NCI-H1048 (cell line): ENCODE measurements around the gene COL16A1.

Experiments
- DNase-seq: peaks from one replicate; lab custom pipeline; 2025; lab: John Stamatoyannopoulos, UW

Gene COL16A1

DNA sequence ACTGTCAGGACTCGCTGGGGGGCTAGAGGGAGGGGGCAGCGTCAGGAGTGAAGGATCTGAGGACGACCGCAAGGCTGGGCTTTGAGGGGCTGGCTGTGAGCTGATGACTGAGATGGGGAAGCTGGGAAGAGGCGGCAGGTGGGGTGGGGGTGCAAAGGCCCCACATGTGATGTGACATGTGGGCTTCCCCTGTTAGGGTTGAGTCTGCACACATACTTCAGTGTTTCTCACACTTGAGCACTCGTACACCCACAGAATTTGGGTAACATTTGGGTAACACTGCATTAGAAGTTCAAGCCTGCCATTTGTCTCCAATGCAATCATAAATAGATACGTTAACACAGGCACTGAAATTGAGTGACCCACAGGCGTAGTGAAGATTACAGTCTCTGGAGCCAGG, 16.2 kb downstream of the COL16A1 start:
- DNase-seq = no peak

DNA sequence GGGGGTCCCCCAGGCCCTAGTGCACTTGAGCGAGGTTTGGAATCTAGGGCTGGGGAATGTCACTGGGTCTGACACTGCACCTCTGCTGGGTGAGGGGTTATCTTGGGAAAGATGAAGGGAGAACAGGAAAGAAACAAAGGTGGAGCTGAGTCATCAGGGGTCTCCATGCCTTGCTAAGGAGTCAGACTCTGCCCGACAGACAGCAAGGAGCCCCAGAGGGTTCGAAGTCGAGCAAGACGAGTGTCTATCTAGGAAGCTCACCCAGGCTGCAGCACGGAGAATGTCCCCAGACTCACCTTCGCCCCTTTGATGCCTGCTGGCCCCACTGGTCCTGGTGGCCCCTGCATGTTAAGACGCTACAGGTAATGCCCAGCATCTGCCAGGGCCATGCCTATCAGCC, 18.0 kb downstream of the COL16A1 start:
- DNase-seq = no peak

DNA sequence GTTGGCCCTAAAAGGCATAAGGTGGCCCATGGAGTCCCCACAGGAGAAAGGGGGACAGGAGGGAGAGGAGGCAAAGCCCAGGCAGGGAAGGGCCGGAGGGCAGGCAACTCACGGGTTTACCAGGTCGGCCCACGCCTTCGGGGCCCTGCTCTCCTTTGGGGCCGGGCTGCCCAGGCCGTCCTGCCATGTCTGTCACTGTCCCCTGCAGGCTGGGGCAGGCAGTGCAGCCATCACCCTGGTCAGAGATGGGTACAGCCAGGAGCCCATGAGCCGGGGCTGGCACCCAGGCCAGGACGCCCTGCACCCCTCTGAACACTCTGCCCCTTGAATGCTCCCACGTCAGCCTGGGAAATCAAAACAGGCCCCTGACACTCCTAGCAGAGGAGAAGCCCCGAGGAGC, 19.8 kb downstream of the COL16A1 start:
- DNase-seq = no peak

- DNase-seq = no peak
Measured at GRCh38 chr1:31681415-31681814, 22.4 kb downstream of the COL16A1 start.

GRCh38 chr1:31679676-31680230, 24.1 kb downstream of the COL16A1 start:
- no peak for DNase-seq

DNA sequence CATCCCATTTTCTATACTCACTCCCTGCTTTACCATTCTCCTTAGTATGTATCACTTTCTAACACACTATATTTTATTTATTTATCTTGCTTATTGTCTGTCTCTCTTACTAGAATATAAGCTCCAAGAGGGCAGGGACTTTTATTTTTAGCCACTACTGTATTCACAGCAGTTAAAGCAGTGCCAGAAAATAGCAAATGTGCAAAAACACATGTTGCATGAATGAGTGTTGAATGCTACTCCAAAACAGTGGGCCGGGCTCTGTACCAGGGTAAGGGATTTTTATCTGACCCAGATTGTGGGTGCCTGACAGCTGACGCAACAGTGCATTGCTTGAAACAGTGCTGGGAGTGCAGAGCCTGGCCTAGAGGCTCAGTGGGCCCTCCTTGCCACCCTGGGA, 24.7 kb downstream of the COL16A1 start:
- no peak for DNase-seq

DNA sequence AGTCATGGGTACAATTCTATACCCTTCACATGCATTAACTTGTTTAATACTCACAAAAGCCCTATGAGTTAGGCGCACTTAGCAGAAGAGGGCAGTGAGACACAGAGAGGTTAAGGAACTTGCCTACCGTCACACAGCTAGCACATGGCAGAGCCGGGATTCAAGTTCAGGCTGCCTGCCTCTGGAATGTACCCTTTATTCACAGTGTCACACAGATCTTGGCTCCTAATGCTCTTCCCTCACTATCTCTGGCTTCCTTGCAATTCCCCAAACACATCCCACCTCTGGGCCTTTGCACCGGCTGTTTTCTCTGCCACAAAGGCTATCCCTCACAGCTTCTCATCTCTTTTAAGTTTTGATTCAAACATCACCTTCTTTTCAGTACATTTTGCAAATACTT, 25.1 kb downstream of the COL16A1 start:
- DNase-seq = no peak

DNA sequence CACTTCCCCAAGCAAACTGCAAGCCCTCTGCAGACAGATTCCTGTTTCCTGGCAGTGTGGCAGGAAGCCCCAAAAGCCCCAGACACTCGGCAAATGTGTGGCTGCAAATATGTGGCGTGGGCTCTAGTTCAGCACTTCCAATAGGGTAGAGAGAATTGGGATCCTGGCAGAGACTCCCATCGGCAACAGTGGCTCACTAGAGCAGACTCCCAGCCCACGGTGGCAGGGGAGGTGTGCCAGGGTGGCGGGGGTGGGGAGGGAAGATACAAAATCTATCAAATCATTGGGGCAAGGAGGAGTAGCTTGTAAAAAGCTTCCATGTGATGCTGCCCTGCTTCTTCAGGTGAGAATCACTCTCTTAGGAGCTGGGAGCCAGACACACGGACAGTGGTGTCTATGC, 25.9 kb downstream of the COL16A1 start:
- DNase-seq = no peak

DNA sequence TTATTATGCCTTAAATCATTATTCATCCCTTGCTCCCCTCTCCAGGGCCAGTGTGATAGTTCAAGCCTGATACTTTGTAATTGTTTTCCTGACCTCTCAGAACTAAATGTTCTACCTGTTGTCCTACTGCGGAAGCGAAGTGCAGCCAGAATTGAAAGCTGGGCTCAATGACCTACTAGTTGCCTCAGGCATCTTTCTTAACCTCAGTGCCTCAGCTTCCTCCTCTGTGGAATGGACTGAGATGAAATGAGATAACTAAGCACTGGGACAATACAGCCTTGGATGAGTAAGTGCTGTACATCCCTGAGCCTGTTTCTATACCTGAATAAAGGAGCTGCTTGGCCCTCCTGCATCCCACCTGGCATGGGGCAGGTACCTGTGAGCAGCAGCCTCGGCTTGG, 26.4 kb downstream of the COL16A1 start:
- DNase-seq = no peak

GRCh38 chr1:31675756-31676155, 28.1 kb downstream of the COL16A1 start:
- DNase-seq = no peak

GRCh38 chr1:31675161-31675560, 28.7 kb downstream of the COL16A1 start:
- DNase-seq = no peak

GRCh38 chr1:31674626-31675025, 29.2 kb downstream of the COL16A1 start:
- no peak for DNase-seq

DNA sequence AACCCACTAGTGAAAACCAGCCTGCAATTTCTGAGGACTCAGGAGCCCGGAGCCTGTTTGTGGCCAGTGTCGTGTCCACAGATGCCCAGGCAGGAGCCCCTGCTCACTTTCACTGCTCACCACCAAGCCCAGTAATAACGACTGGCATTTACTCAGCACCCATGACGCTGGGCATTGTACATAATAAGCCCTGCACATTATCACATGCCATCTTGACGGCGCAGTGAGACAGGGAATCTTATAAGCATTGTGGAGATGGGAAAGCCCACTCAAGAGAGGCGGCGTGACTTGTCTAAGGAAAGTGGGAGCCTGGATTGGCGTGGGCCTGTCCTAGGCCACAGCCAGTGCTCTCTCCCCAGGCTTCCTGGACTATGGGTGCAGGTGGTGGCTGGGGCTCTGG, 30.4 kb downstream of the COL16A1 start:
- DNase-seq = no peak

DNA sequence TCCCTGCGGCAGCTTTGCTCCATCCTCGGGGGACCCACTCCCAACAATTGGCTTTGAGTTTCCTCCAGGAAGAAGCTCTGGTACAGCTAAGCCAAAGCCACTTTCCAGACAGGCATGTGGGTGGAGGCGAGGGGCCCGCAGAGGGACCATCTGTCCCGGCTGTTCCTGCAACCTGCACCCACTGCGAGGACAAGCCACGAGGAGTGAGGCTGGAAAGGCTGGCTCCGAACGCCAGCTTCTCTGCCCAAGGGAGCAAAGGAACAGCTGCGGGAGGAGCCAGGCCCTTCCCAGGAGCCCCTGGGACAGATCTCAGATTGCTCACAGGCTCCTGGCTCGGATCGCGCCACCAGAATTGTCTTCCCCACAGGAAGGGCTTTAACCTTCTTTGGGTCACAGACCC, 30.8 kb downstream of the COL16A1 start:
- DNase-seq = no peak

DNA sequence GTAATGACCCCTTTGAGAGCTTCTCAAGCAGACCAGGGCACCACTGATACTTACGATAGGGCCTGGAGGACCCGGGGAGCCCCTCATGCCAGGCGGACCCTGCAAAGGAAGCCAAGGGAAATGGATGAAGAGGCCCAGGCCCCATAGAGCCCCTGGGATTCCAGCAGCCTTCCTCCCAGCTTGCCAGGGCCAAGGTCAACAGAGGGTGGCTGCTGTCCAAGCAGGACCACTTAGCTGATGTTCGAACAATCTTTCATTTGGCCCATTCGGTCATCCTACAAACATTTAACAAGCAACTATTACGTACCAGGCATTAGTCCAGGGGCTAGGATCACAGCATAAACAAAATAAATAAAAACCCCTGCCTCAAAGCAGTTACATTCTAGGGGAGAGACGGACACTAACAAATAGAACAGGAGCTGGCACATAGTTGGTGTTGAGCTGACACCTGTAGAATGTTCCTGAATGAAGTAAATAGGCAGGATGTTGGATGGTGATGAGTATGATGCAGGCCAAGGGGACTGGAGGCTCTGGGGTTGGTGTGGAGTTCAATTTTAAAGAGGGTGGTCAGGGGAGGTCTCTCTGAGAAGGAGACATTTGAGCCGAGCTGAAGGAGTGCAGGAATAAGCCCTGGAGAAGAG, 32.1 kb downstream of the COL16A1 start:
- DNase-seq = no peak

- DNase-seq = no peak
Measured at GRCh38 chr1:31671147-31671546, 32.7 kb downstream of the COL16A1 start.

DNA sequence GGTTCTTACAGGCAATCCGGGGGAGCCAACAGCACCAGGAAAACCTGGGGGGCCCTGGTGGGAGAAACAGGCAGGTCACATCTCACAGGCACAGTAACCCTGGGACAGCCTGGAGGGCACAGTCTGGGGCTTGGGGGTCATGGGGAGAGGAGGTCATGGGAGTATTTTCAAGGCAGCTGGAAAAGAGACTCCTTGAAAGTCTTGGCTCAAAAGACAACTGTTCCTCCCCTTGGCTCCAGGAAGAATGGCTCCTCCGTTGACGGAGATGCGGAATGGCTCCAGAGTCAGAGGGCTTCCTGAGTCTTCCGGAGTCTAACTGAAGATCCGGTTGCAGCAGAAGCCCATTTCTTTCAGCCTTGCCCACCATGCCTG, 33.2 kb downstream of the COL16A1 start:
- no peak for DNase-seq

- DNase-seq = no peak
Measured at GRCh38 chr1:31669786-31670592, 33.8 kb downstream of the COL16A1 start.

- no peak for DNase-seq
Measured at GRCh38 chr1:31669433-31669785, 34.4 kb downstream of the COL16A1 start.

DNA sequence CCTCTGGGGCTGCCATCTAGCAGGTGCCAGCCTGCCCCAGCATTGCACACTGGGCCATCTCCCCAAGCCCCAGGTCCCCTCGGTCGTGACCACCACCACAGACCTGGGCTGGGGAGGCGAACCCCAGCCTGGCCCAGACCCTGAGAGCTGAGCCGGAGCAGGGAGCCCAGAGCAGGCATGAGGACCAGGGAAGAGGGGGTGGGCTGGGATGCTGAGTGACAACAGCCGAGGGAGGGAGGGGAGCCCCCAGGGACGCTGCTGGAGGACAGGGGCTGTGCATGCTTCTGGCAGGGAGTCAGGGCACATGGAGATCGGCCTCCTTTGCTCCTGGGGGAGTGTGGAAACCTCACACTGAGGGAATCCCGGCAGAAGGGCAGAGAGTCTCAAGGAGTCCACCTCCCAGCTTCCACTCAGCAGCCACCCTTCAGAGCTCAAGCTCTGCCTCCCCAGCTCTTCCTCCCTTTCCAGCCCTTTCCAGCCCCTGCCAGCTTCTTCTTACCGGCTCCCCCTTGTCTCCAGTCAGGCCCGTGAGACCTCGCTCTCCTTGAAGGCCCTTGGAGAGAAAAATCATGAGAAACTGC, 35.4 kb downstream of the COL16A1 start:
- no peak for DNase-seq

DNA sequence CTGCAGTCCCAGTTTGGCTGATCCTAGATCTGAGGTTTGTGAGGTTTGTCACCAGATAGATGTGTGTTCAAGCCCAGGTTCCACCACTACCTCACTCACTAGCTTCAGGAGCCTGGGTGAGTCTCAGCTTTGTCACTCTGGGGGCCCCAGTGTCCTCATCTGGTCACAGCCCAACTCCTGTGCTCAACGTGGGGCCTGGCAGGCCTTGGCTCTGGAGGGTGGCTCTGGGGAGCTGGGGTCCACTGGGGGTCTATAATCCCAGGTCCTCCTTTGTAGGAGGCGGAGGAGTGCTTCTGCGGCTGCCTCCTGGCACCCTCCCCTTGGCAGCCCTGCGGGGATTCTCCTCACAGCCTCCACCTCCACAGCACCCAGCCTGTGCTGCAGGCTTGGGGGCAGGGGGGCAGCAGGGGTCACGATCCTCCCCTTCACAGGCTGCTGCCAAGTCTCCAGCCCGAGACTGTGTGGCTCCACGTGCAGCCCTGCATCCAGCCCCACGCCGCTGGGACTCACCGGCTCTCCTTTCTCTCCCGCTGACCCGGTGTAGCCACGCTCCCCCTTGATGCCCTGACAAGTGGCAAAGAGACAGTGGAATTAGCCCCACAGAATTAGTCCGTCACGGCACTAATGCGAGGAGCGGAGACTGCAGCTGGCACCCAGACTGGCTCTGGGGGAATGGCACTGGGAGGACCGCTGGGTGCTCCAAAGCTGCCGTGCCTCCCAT, 36.6 kb downstream of the COL16A1 start:
- DNase-seq = no peak

- DNase-seq = no peak
Measured at GRCh38 chr1:31666263-31666963, 37.4 kb downstream of the COL16A1 start.
